ENCODE measurements around the gene F12. TPM values are rescaled to one million over a fixed set of nuclear protein-coding genes. Genes with fewer than 3 reads are reported as not detected.

The F12 gene
- total and polyA plus RNA-seq, 10 donors = 0.60 to 2.3 (median 1.1) TPM

- Histone ChIP-seq H3K4me3 (no peak overlapping the region), H3K4me1 (peaks cover 15 to 73% (median 52%) of the 10 kb centered on the region in 6 donors), H3K27ac (peak overlapping the region in 2 of 8 donors; percentile 90 to 91), H3K36me3 (peaks cover 0 to 3% (median 0%) of the 10 kb centered on the region in 6 donors), H3K27me3 (replicated peaks in 1 of 7) (peaks cover 0 to 27% (median 0%) of the 10 kb centered on the region in 7 donors), H3K9me3 (no peaks in the 10 kb centered on the region)
- WGBS, 5 donors = 84 to 90% (median 88%) methylated on average over 13 to 17 of the region's 17 CpGs
- DNase-seq = peak; percentile 79
- TF ChIP-seq CTCF (IDR thresholded peaks at IDR 0.05 in 8 of 11, conservative IDR thresholded peaks at IDR 0.05 in 3 of 11) (no peak), POLR2AphosphoS5 (IDR thresholded peaks at IDR 0.05) (peak in 1 of 3 donors; percentile 27)
- intact Hi-C loops (cut with DNase I; ENCODE audit: low total_unique reads) = loop anchor here (5.0 to 10.0 kb wide), 2 partner anchors 51 to 138 kb away; partner anchors contain the start of genes MXD3 and PFN3
Measured at GRCh38 chr5:177452688-177453638, 43.6 kb upstream of the F12 start.

GRCh38 chr5:177450667-177451424 is 41.5 kb upstream of the F12 start:
- peaks cover 0 to 36% (median 0%) of the 10 kb centered on the region in 7 donors for H3K27me3 ChIP-seq (replicated peaks in 1 of 7)
- H3K27ac ChIP-seq = no peak overlapping the region
- no peak for DNase-seq
- H3K9me3 ChIP-seq = no peaks in the 10 kb centered on the region
- H3K4me3 ChIP-seq = no peak overlapping the region
- TF ChIP-seq CTCF (IDR thresholded peaks at IDR 0.05 in 8 of 11, conservative IDR thresholded peaks at IDR 0.05 in 3 of 11) = no peak
- TF ChIP-seq POLR2A (IDR thresholded peaks at IDR 0.05) = no peak
- TF ChIP-seq POLR2AphosphoS5 (IDR thresholded peaks at IDR 0.05) = peak in 2 of 3 donors; percentile 15 to 70
- H3K4me1 ChIP-seq = peaks cover 19 to 74% (median 55%) of the 10 kb centered on the region in 6 donors
- intact Hi-C loops (cut with DNase I; ENCODE audit: low total_unique reads) = loop anchor here (5.0 to 10.0 kb wide), 2 partner anchors 49 to 136 kb away; partner anchors contain the start of genes MXD3 and PFN3
- H3K36me3 ChIP-seq = no peaks in the 10 kb centered on the region
- 85 to 94% (median 93%) methylated on average over 8 to 10 of the region's 10 CpGs for WGBS, 5 donors

GRCh38 chr5:177449140-177450061 is 40.0 kb upstream of the F12 start:
- H3K4me1 ChIP-seq = peaks cover 22 to 76% (median 55%) of the 10 kb centered on the region in 6 donors
- H3K9me3 ChIP-seq = no peaks in the 10 kb centered on the region
- peaks cover 0 to 36% (median 0%) of the 10 kb centered on the region in 7 donors for H3K27me3 ChIP-seq (replicated peaks in 1 of 7)
- H3K27ac ChIP-seq = no peak overlapping the region
- WGBS, 5 donors = 82 to 93% (median 88%) methylated on average over 15 to 18 of the region's 18 CpGs
- TF ChIP-seq POLR2AphosphoS5 (IDR thresholded peaks at IDR 0.05) = peak; percentile 33 to 82 (median 49)
- TF ChIP-seq CTCF (IDR thresholded peaks at IDR 0.05 in 8 of 11, conservative IDR thresholded peaks at IDR 0.05 in 3 of 11) = no peak
- no peak for TF ChIP-seq POLR2A (IDR thresholded peaks at IDR 0.05)
- no peak for DNase-seq
- H3K36me3 ChIP-seq = no peaks in the 10 kb centered on the region
- no peak overlapping the region for H3K4me3 ChIP-seq
- intact Hi-C loops (cut with DNase I; ENCODE audit: low total_unique reads) = loop anchor here (5.0 to 10.0 kb wide), 2 partner anchors 47 to 135 kb away; partner anchors contain the start of genes MXD3 and PFN3
